HCT116 (cell line): ENCODE results near the gene RETREG1.

Experiments used
- EZH2 ChIP-seq: fragments of 200-600 bp; sonication (generic); IDR thresholded peaks from 2 replicates; pipeline ENCODE4 v1.6.1; 2017; ENCODE audit warnings: antibody characterized with exemption, mixed run types
- EZH2phosphoT487 ChIP-seq: fragments of 200-600 bp; IDR thresholded peaks from 2 replicates; pipeline ENCODE4 v1.6.1; 2018; ENCODE audit warnings: antibody characterized with exemption, borderline replicate concordance
- JUND ChIP-seq: IDR thresholded peaks from 2 replicates; pipeline ENCODE4 v1.6.1; 2012
- POLR2A ChIP-seq: IDR thresholded peaks from 2 replicates; pipeline ENCODE4 v1.7.0; 2011; ENCODE audit warnings: borderline replicate concordance; ENCODE audit not compliant: insufficient read depth, insufficient read length; ENCODE audit errors: extremely low read depth
- POLR2AphosphoS5 ChIP-seq: IDR thresholded peaks from 2 replicates; pipeline ENCODE4 v1.6.1; 2011; ENCODE audit warnings: mild to moderate bottlenecking, low read depth, low read length, moderate library complexity
- RAD21 ChIP-seq: IDR thresholded peaks from 2 replicates; pipeline ENCODE4 v1.6.1; 2012; ENCODE audit warnings: low read depth, mild to moderate bottlenecking
- TCF7L2 ChIP-seq: IDR thresholded peaks from 2 replicates; pipeline ENCODE4 v1.7.0; 2011; ENCODE audit warnings: borderline replicate concordance, inconsistent platforms; ENCODE audit not compliant: insufficient read depth, insufficient read length; ENCODE audit errors: extremely low read depth
- YY1 ChIP-seq: IDR thresholded peaks from 2 replicates; pipeline ENCODE4 v1.6.1; 2011; ENCODE audit warnings: low read length, low read depth, moderate library complexity, mild to moderate bottlenecking; ENCODE audit not compliant: insufficient replicate concordance; ENCODE audit errors: extremely low read depth
- TF ChIP-seq, protein P1 (sequence below), 3 experiments: fragments of 200-600 bp in 1 of 3; sonication (generic) in 1 of 3; IDR thresholded peaks in 2 of 3; conservative IDR thresholded peaks in 1 of 3; 2 replicates each; pipeline ENCODE4 v1.5.1; 2012 to 2017; ENCODE audit warnings: low read depth in 2 of 3, low read length in 2 of 3, antibody characterized with exemption in 1 of 3, borderline replicate concordance in 1 of 3, control low read depth in 1 of 3, mild to moderate bottlenecking in 1 of 3, mixed read lengths in 1 of 3, mixed run types in 1 of 3, moderate library complexity in 1 of 3; ENCODE audit not compliant: insufficient read depth in 1 of 3
- TF ChIP-seq, protein P2 (sequence below): IDR thresholded peaks from 2 replicates; pipeline ENCODE4 v1.6.1; 2012; ENCODE audit warnings: low read depth

DNA sequence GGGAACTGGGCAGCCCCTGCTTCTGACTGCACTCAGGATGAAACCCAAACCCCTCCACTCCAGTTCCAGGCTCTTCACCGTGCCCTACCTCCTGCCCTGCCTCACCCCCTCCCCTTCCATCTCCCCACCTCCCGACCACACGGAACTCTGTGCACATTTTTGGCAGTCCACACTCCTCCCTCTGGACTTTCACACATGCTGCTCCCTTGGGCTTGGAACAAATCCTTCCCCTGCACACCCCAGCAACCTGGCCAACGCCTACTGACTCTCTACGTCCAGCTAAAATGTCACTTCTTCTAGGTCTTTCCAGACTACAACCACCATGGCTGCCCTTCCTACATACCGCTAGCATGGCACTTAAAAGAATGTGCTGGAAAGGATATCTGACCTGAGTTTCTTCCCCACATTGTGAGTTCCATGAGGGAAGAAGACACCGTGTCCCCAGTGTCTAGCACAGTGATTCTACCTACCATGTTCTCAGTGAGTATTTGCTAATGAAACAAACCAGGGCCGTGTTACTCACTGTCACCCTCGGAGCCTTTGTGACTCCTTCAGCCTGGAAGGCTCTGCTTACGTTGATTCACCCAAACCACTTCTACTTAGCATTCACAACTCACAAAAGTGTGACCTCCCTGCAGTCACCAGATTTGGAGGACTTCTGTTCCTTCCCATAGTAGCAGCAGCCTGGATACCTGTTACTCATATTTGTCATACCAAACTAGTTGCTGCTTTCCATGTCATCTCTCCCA, 18.7 kb downstream of the RETREG1 start:
- TF ChIP-seq, protein P1, sequence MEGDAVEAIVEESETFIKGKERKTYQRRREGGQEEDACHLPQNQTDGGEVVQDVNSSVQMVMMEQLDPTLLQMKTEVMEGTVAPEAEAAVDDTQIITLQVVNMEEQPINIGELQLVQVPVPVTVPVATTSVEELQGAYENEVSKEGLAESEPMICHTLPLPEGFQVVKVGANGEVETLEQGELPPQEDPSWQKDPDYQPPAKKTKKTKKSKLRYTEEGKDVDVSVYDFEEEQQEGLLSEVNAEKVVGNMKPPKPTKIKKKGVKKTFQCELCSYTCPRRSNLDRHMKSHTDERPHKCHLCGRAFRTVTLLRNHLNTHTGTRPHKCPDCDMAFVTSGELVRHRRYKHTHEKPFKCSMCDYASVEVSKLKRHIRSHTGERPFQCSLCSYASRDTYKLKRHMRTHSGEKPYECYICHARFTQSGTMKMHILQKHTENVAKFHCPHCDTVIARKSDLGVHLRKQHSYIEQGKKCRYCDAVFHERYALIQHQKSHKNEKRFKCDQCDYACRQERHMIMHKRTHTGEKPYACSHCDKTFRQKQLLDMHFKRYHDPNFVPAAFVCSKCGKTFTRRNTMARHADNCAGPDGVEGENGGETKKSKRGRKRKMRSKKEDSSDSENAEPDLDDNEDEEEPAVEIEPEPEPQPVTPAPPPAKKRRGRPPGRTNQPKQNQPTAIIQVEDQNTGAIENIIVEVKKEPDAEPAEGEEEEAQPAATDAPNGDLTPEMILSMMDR (IDR thresholded peaks at IDR 0.05 in 2 of 3, conservative IDR thresholded peaks at IDR 0.05 in 1 of 3; ENCODE audit: borderline replicate concordance in 1 of 3, insufficient read depth in 1 of 3, low read depth in 2 of 3, low read length in 2 of 3), result no peak
- TF ChIP-seq EZH2phosphoT487 (no peak), POLR2AphosphoS5 (no peak), TCF7L2 (no peak), YY1 (no peak), RAD21 (no peak), EZH2 (no peak), POLR2A (no peak), JUND (no peak)
- TF ChIP-seq, protein P2, sequence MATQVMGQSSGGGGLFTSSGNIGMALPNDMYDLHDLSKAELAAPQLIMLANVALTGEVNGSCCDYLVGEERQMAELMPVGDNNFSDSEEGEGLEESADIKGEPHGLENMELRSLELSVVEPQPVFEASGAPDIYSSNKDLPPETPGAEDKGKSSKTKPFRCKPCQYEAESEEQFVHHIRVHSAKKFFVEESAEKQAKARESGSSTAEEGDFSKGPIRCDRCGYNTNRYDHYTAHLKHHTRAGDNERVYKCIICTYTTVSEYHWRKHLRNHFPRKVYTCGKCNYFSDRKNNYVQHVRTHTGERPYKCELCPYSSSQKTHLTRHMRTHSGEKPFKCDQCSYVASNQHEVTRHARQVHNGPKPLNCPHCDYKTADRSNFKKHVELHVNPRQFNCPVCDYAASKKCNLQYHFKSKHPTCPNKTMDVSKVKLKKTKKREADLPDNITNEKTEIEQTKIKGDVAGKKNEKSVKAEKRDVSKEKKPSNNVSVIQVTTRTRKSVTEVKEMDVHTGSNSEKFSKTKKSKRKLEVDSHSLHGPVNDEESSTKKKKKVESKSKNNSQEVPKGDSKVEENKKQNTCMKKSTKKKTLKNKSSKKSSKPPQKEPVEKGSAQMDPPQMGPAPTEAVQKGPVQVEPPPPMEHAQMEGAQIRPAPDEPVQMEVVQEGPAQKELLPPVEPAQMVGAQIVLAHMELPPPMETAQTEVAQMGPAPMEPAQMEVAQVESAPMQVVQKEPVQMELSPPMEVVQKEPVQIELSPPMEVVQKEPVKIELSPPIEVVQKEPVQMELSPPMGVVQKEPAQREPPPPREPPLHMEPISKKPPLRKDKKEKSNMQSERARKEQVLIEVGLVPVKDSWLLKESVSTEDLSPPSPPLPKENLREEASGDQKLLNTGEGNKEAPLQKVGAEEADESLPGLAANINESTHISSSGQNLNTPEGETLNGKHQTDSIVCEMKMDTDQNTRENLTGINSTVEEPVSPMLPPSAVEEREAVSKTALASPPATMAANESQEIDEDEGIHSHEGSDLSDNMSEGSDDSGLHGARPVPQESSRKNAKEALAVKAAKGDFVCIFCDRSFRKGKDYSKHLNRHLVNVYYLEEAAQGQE, result no peak
